GM18517 (cell line): ENCODE results near the gene SEL1L3.

Experiments
- ATAC-seq: cut with Tn5 transposase; IDR thresholded peaks from one replicate; pipeline ENCODE4 v1.9.1; 2021; ENCODE audit warnings: mild to moderate bottlenecking, moderate library complexity; ENCODE audit not compliant: unreplicated experiment

Gene SEL1L3

GRCh38 chr4:25795566-25796454, 67.0 kb downstream of the SEL1L3 start:
- no peak for ATAC-seq

GRCh38 chr4:25795091-25795490, 67.7 kb downstream of the SEL1L3 start:
- ATAC-seq = no peak

- ATAC-seq = no peak
These were observed 69.9 kb downstream of the SEL1L3 start for GRCh38 chr4:25792876-25793275.

GRCh38 chr4:25792200-25792791, 70.5 kb downstream of the SEL1L3 start:
- ATAC-seq = no peak

- no peak for ATAC-seq
These were observed 72.8 kb downstream of the SEL1L3 start for GRCh38 chr4:25790024-25790423.

DNA sequence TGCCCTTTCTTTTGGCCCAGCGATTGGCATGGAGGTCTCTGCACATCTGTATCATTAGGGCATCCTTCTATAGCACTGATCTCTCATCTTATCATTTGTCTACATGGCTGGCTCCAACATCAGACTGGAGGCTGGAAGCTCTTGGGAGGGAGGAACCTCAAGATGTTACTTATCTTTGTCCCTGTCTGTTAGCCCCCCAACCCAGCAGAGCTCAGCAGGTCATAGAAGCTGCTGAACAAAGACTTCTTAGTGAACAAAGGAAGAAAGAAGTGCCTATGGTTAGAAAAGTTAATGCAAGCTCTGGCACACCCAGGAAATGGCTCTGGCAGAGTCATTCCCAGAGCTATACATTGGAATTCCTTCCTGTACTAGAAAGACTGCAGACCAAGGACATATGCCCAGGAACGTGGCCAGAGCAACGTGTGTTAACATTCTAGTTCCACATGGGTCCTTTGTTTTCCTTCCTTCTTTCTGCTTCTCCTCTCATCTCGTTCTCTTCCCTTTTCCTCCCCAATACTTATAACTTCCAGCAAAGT, 74.0 kb downstream of the SEL1L3 start:
- ATAC-seq = no peak

DNA sequence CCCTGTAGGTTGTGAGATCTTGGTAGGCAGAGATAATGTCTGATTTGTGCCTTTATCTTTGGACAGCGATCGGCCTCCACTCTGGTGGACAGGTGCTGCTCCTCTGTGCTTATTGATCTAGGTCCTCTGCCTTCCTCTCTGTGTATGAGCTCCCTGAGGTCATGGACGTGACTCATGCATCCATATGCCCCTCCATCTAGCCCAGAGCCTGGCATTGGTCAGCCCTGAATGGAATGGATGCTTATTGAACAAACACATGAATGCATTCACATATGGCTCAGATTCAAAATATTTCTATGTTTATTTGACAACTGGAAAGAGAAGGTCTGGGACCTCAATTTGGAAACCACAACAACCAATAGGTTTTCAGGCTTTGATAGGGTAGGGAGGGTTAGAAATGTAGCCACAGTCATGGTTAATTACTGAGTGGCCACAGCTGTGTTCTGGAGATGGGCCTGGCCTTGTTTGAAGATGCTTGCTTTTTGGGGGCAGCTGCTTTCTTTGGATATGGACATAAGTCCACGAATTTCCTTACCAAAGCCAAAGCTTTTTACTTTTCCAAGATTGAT, 76.2 kb downstream of the SEL1L3 start:
- no peak for ATAC-seq

- ATAC-seq = no peak
These were observed 78.8 kb downstream of the SEL1L3 start for GRCh38 chr4:25783943-25784342.

DNA sequence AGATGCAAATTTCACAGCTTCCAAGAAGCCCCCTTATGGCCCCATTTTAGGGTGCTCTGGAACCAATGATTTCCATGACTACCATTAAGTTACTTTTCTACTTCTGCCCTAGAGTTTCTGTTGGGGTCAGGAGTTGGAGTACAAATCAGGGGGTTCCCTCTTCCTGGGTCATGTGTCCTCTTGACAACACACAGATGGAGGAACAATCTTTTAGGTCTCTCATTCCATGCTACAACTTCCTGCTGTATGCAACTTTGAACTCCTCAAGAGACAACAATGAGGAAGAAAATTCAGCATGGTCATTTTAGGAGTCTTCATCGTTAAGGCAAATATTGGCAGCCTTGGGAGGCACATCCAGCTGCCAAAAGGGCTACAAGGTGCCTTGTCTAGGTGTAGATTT, 79.7 kb downstream of the SEL1L3 start:
- no peak for ATAC-seq

DNA sequence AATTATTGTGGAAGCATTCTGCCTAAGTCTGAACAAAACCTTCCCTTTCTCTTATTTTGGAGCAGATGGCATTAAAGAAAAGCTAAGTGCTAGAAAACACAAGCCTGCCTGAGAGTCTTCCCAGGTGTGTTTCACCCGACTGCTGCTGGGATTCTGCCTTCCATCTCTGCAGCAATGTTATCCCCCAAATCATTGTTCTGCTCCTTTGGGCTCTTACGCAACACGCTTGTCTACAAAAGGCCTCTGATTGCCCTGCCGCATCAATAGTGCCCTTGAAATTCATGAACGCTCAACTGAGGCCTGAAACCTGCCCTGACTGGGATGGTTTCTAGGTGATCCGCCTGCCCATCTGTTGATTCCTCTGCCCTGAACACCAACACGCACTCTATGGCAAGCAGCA, 80.3 kb downstream of the SEL1L3 start:
- ATAC-seq = no peak

DNA sequence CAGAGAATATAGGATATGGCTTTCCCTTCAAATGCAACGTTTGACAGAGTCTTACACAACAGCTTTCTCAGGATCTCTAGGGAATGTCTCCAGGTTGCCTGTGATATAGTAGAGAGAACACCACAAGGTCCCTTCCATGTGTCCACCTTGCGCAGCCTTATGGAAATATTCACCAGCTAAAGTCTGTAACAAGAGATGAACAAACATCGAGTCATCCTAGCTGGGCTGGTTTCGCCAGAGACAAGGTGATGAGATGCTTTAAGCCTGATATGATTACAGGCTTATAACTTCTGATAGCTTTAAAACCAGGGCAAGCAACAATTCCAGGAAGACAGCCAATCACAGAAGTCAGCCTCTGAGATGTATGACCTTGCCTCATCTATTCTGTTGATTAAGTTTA, 83.8 kb downstream of the SEL1L3 start:
- ATAC-seq = no peak

- no peak for ATAC-seq
These were observed 86.0 kb downstream of the SEL1L3 start for GRCh38 chr4:25776795-25777194.

- ATAC-seq = no peak
These were observed 87.6 kb downstream of the SEL1L3 start for GRCh38 chr4:25775166-25775565.

DNA sequence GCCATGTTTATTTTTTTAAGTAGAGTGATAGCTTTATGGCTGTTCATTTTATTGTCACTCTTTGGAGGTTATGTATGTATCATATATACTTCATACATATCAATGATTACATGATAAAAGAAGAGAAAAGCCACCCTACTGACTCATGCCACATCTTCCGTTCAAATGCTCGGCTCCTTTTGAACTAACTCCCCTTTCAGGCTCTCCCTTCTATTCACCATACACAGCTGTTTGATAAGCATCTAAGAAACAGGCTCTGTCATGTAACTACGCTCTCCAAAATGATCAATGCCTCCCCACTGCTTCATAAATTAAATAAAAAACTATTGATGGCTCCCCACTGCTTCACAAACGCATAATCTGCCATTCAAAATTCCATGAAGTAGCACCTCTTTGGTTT, 89.4 kb downstream of the SEL1L3 start:
- ATAC-seq = no peak

DNA sequence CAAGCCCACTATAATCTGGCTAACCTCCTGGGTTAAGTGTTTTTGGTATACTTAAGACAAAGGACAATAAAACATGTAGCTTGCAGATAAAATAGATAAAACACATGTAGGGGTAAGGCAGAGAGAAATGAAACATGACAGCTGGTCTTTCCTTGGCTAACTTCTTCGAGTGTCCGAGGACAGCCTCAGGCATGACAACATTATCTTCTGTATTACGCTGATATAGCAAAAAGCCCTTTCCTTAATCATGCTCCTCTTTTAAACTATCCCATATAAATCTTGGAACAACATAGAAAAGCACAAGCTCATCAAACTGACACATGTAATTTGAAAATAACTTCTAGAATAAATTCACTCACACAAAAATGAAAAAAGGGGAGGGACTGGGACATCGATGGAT, 91.1 kb downstream of the SEL1L3 start:
- no peak for ATAC-seq

DNA sequence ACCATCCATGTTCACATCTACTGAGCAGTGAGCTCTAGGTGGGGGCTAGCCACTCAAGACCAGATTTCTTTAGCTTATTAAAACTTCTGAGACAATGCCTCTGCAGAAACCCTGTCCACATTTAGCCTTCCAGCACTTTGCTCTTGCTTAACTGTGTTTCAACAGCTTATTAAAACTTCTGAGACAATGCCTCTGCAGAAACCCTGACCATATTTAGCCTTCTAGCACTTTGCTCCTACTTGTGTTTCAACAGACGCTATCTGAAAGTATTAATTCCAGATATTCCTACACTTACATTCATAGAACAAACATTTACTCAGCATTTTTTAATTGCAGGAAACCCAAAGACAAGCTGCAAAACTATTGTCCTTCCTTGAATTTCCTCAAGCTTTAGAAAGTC, 91.9 kb downstream of the SEL1L3 start:
- no peak for ATAC-seq

- ATAC-seq = no peak
These were observed 93.5 kb downstream of the SEL1L3 start for GRCh38 chr4:25769251-25769650.

DNA sequence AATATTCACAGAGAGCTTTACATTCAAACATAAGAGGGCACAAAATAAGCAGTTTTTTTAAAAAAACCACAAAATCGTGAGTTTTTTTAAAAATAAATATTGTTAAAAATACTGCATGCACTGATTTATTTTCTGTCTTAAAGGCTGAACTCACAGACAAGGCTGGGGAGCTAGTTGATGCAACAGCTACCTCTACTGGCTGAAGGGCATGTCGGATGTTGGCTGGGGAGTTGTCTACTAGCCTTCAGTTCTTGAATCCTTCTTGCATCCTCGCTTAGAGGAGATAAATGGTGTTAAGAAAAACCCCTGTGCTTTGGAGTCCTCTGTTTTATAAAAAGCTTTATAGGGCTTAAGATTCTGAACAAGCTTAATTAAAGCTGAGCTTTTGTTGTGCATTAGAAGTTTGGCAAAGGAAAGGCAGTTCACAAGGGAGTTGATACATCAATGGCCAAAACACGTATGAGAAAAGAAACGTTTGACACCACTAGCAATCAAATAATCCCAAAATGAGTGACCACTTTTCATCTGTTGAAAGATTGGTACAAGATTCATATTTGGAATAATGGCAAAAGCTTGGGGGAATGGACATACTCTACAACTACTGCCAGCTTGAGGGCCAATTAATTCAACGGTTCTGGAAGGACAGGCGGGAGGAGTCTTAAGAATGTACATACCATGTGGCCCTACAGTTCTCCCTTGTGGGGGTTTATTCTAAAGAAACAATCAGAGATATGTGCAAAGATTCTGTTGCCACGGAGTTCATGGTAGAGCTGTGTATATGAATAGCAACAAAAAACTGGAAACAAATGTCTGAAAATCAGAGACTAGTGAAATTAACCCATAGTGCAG, 94.7 kb downstream of the SEL1L3 start:
- ATAC-seq = no peak

GRCh38 chr4:25760518-25761157, 102.2 kb downstream of the SEL1L3 start:
- no peak for ATAC-seq

GRCh38 chr4:25760048-25760447, 102.7 kb downstream of the SEL1L3 start:
- no peak for ATAC-seq

GRCh38 chr4:25759101-25759500, 103.7 kb downstream of the SEL1L3 start:
- no peak for ATAC-seq
